ENCODE data around the gene HMG20A. TPM values are rescaled to one million over a fixed set of nuclear protein-coding genes. Genes with fewer than 3 reads are reported as not detected.

Gene HMG20A
- polyA plus RNA-seq, 3 donors from 2014 or later: 26.8 to 56.2 (median 53.1) TPM

DNA sequence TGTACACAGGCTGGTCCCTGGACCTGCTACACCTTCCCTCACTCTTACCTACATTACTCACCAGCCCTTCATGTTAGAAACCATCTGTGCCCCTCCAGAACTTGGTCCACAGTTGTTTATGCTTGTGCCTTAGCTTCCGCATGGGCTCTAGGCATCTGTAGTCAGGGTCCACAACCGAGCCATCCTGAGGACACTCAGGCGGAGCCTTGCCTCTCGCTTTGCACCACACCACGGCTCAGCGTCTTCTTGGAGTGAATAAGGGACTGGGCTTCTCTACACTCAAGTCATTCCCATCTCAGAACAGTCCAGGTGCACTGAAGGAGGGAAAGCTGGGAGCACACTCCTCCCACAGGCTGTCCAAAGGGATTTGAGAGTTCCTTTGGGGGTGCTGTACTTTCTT, 97.8 kb downstream of the HMG20A start:
- Mint-ChIP-seq H3K4me3 (no peak overlapping the region), H3K36me3 (peaks cover 0 to 5% (median 0%) of the 10 kb centered on the region in 3 donors), H3K4me1 (no peaks in the 10 kb centered on the region), H3K27me3 (ENCODE audit: low read depth in 3 of 3) (no peaks in the 10 kb centered on the region), H3K9me3 (no peaks in the 10 kb centered on the region), H3K27ac (no peak overlapping the region)
- DNase-seq: no peak

DNA sequence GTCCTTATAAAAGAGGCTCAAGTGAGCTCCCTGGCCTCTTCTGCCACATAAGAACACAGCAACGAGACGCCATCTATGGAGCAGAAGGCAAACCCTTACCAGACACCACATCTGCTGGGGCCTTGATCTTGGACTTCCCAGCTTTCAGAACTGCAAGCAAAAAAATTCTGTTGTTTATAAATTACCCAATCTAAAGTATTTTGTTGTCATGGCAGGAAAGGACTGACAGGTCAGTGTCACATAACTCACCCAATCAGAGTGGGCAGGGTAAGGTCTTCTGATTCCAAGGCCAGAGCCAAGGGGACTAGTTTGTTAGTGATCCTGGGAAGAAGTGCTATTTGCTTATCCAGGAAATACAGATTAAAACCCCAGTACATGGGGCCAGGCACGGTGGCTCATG, 98.9 kb downstream of the HMG20A start:
- no peak for DNase-seq
- no peaks in the 10 kb centered on the region for H3K9me3 Mint-ChIP-seq
- no peaks in the 10 kb centered on the region for H3K4me1 Mint-ChIP-seq
- H3K27me3 Mint-ChIP-seq (ENCODE audit: low read depth in 3 of 3): no peaks in the 10 kb centered on the region
- no peak overlapping the region for H3K27ac Mint-ChIP-seq
- H3K36me3 Mint-ChIP-seq: peaks cover 0 to 5% (median 0%) of the 10 kb centered on the region in 3 donors
- H3K4me3 Mint-ChIP-seq: no peak overlapping the region

DNA sequence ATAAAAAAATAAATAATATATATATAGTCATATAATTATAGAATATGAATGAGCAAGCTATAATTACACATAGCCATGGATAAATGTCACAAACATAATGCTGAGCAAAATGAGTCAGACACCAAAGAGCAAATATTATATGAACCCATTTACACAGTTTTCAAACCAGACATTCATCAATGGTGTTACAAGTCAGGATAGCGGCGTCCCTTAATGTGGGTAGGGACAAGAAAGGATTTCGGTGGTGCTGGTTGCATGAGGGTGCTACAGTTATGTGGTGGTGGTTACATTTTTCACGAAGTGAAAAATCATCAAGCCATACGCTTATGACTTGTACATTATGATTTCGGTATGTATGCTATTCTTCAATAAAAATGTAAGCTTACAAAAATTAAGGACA, 100.5 kb downstream of the HMG20A start:
- no peak overlapping the region for H3K4me3 Mint-ChIP-seq
- H3K36me3 Mint-ChIP-seq: peaks cover 0 to 5% (median 0%) of the 10 kb centered on the region in 3 donors
- DNase-seq: no peak
- no peaks in the 10 kb centered on the region for H3K27me3 Mint-ChIP-seq (ENCODE audit: low read depth in 3 of 3)
- no peaks in the 10 kb centered on the region for H3K9me3 Mint-ChIP-seq
- H3K27ac Mint-ChIP-seq: no peak overlapping the region
- no peaks in the 10 kb centered on the region for H3K4me1 Mint-ChIP-seq

DNA sequence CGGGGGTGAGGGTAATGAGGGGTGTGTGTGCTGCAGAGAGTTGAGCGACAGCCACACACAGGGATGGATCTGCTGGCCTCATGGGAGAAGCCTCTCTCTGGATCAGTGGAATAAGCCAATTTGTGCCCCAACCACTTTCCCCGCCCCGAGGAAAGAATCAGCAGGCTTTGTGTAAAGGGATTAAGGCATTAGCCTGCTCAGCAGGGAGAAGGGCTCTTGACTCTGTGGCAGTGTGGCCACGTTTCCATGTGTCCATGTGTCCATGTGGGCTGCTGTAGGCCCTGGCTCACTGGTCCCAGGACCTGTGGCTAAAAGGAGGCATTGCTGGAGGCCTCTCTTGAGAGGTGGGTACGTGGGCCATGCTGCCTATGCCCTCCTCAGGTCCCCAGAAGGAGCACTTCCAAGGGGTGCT, 104.7 kb downstream of the HMG20A start:
- no peak for DNase-seq
- Mint-ChIP-seq H3K36me3 (no peaks in the 10 kb centered on the region), H3K4me3 (no peak overlapping the region), H3K27me3 (ENCODE audit: low read depth in 3 of 3) (no peaks in the 10 kb centered on the region), H3K27ac (no peak overlapping the region), H3K4me1 (no peaks in the 10 kb centered on the region), H3K9me3 (no peaks in the 10 kb centered on the region)

DNA sequence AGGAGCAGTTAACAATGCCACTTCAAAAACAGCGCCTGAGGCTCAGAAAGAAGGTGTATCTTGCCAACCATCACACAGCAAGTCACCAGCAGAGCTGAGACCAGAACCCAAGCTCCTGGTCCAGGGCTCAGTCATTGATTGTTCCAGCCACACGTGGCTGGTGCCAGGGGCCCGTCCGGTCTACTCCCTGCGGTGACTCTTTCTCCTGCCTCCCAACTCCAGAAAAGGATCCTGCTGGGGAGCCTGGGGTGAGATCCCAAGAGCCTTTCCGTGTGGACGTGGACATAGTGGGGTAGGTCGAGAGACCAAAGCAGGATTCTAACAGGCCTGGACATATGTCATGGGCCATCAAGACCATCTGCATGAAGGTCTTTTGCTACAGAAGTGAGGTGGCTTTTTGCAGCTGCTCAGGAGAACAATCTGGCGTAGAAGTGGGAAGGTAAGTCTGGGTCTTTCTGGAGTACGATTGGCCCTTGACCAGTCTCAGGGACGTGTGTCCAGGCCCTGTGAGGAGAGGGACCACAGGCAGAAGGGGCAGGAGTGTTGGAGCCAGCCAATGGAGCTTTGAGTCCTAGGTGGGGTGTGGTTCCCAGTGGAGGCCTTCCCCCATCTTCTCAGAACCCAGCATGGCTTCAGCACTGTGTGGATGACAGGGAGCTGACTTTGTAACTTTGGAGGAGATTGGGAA, 105.4 kb downstream of the HMG20A start:
- no peaks in the 10 kb centered on the region for H3K9me3 Mint-ChIP-seq
- DNase-seq: no peak
- H3K36me3 Mint-ChIP-seq: no peaks in the 10 kb centered on the region
- peak overlapping the region in 2 of 6 donors; percentile 68 to 71 for H3K27ac Mint-ChIP-seq
- no peaks in the 10 kb centered on the region for H3K4me1 Mint-ChIP-seq
- no peaks in the 10 kb centered on the region for H3K27me3 Mint-ChIP-seq (ENCODE audit: low read depth in 3 of 3)
- no peak overlapping the region for H3K4me3 Mint-ChIP-seq

DNA sequence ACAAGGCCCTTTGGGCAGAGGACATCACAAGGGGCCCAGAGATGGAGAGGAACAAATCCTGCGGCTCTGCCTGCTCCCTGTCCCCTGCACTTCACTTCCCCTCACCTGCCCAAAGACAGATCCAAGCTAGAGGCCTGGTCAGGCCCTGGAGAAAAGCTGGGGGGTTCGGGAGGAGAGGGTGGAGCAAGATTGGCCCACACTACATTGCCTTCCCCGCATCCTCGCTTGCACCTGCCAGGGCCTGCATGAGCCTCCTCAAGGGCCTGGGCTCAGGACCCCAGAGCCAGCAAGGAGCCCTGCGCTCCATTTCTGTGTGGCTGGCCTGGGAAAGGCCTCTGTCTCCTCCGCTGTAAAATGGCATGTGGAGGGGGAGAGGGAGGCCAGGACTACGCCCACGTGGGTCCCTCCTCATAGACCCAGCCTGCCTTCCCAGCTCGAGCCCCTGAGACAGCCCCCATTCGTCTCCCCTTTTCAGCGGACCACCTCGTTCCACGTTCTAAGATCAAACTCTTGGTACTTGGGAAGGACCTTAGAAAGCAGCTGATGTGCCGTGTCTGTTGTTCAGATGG, 106.0 kb downstream of the HMG20A start:
- peak overlapping the region in 2 of 6 donors; percentile 68 to 71 for H3K27ac Mint-ChIP-seq
- H3K4me1 Mint-ChIP-seq: no peaks in the 10 kb centered on the region
- no peaks in the 10 kb centered on the region for H3K9me3 Mint-ChIP-seq
- H3K36me3 Mint-ChIP-seq: no peaks in the 10 kb centered on the region
- no peak overlapping the region for H3K4me3 Mint-ChIP-seq
- peaks cover 0 to 1% (median 0%) of the 10 kb centered on the region in 3 donors for H3K27me3 Mint-ChIP-seq (ENCODE audit: low read depth in 3 of 3)
- DNase-seq: no peak

DNA sequence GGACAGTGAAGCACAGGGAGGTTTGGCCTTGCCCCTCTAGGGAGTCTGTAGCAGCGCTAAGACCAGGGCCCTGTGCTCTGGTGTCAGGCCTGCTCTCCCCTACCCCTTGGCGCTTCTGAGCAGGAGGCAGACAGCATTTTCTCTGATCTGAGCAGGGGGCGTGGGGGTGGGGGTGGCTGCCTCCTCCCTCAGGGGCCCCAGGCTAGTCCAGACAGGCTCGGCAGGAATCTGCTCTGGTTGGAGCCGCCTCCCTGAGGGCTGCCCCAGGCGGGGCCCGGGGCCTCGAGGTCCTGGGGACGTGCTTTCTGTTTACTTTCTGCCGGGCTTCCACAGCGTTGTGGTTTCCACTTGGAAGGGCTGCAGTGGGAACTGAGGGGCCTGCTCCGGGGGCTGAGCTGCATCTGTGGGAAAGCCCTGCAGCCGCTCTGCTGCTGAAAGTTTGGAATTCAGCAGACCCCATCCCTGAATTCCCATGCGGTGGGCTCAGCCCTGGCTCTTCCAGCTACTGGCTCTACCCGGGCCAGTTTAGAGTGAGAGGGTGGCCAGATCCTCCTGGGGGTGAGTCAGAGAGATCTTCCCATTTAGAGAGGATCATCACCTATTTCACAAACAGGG, 106.6 kb downstream of the HMG20A start:
- H3K36me3 Mint-ChIP-seq: no peaks in the 10 kb centered on the region
- H3K4me3 Mint-ChIP-seq: no peak overlapping the region
- no peak overlapping the region for H3K27ac Mint-ChIP-seq
- peaks cover 0 to 4% (median 1%) of the 10 kb centered on the region in 3 donors for H3K27me3 Mint-ChIP-seq (ENCODE audit: low read depth in 3 of 3)
- no peaks in the 10 kb centered on the region for H3K9me3 Mint-ChIP-seq
- H3K4me1 Mint-ChIP-seq: no peaks in the 10 kb centered on the region
- no peak for DNase-seq

DNA sequence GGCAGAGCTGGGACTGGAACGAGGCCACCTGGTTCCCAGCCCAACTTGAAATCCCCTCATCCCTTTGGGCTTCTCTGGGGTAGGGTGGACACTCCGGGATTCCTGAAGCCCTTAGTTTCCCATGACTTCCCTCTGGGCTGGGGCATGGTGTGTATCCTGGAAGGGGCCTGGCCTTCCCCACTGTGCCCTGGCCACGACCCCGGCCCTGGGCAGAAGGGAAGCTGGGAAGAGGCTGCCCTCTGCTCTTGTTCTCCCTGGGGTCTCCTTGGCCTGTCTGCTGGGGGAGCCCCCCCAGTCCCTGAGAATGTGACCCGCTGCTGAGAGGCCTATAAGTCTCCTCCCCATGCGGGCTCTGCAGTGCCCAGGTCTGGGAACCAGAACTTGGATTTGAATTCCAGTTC, 107.1 kb downstream of the HMG20A start:
- no peak for DNase-seq
- H3K4me3 Mint-ChIP-seq: no peak overlapping the region
- H3K27me3 Mint-ChIP-seq (ENCODE audit: low read depth in 3 of 3): peaks cover 0 to 4% (median 1%) of the 10 kb centered on the region in 3 donors
- H3K9me3 Mint-ChIP-seq: no peaks in the 10 kb centered on the region
- no peak overlapping the region for H3K27ac Mint-ChIP-seq
- H3K4me1 Mint-ChIP-seq: no peaks in the 10 kb centered on the region
- H3K36me3 Mint-ChIP-seq: no peaks in the 10 kb centered on the region

DNA sequence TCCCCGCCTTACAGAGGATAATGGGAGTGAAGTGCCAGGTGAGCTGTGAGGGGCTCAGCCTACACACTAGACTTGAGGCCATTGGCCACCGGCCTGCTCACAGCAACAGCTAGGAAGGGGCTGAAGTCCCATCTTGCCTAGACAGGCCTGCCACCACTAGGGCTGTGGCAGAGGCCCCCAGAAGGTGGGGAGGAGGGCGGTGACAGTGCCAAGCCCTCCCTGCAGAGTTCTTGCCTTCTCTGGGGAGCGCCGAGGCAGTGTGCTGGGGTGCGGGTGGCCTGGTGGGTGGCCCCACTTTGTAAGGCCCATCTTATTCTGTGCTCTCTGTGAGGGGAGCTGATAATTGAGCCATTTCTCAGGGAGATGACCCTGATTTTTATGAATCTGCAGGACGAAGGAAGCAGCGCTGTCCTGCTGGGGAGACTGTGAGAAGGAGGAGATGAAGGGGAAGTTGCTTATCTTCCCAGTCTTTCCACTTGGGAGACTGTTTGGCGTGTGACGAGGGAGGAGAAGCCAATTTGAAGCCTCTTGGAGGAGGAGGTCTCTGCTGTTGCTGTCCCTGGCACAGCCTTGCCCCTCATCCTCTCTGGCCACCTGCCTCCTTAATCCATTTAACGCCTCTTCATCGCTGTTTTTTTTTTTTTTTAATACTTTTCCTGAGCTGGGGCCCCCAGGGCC, 107.7 kb downstream of the HMG20A start:
- no peak overlapping the region for H3K27ac Mint-ChIP-seq
- no peak overlapping the region for H3K4me3 Mint-ChIP-seq
- no peaks in the 10 kb centered on the region for H3K9me3 Mint-ChIP-seq
- H3K27me3 Mint-ChIP-seq (ENCODE audit: low read depth in 3 of 3): peaks cover 0 to 4% (median 1%) of the 10 kb centered on the region in 3 donors
- no peak for DNase-seq
- H3K36me3 Mint-ChIP-seq: no peaks in the 10 kb centered on the region
- H3K4me1 Mint-ChIP-seq: no peaks in the 10 kb centered on the region

DNA sequence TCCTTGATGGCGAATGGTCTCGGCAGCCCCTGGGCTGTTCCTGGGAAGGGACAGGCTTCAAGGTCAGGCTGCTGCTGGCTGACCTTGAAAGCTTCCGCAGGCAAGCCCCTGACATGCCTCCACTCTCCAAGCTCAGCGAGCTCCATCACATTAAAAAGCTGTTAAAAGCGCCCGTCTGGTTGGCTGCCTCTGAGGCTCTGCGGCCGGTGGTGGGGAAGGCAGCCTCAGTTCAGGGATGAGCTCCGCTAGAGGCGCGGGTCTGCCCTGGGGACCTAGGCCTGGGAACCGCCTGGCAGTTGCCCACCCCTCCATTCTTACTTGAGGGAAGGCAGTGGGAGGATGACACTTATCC, 108.3 kb downstream of the HMG20A start:
- peaks cover 0 to 4% (median 1%) of the 10 kb centered on the region in 3 donors for H3K27me3 Mint-ChIP-seq (ENCODE audit: low read depth in 3 of 3)
- H3K27ac Mint-ChIP-seq: no peak overlapping the region
- H3K9me3 Mint-ChIP-seq: no peaks in the 10 kb centered on the region
- H3K4me3 Mint-ChIP-seq: no peak overlapping the region
- H3K4me1 Mint-ChIP-seq: no peaks in the 10 kb centered on the region
- H3K36me3 Mint-ChIP-seq: no peaks in the 10 kb centered on the region
- no peak for DNase-seq

DNA sequence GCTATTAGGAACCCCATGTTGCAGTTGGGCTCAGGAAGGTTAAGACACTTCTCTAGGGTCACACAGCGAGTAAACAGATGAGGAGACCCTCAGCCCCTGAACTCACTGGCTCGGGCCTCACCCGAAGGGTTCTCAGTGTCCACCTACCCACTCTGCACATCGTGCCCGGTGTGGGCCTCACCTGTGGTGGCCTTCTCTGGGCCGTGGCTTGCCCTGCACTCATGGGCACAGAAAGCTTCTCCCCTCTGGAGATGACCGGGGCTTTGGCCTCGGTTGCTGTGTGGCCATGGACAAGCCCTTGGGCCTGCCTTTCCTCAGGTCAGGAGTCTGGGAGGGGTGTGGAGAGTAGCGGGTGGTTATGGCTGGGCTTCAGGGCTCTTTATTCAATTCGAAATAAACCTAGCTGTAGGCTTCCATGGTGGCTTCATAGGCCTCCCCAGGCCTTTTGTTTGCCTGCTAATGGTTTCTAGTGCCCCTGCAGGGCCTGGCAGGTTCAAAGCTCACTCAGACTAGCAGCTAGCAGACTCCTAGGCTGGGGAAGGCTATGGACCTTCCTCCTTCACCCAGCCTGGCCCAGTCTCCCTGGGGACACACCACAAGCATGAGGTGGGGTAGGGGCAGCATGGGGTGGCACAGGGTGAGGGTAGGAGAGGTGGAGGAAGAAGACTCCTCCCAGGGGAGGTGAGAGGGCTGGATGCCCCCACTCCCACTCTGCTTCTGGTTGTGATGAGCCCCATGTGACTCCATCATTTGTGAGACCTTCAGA, 108.9 kb downstream of the HMG20A start:
- Mint-ChIP-seq H3K4me3 (no peak overlapping the region), H3K9me3 (no peaks in the 10 kb centered on the region), H3K27ac (no peak overlapping the region), H3K36me3 (no peaks in the 10 kb centered on the region), H3K4me1 (no peaks in the 10 kb centered on the region), H3K27me3 (ENCODE audit: low read depth in 3 of 3) (peaks cover 0 to 9% (median 1%) of the 10 kb centered on the region in 3 donors)
- no peak for DNase-seq

DNA sequence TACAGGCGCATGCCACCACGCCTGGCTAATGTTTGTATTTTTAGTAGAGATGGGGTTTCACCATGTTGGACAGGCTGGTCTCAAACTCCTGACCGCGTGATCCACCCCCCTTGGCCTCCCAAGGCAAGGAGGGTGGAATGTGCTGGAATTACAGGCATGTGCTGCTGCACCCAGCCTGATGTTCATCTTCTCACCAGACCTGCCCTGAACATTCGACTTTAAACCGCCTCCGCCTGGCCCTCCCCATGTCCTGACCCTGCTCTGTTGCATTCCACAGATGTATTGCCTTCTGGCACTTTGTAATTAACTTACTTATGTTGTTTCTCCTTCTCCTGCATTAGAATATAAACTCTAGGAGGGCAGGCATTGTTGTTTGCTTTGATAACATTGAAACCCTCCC, 109.9 kb downstream of the HMG20A start:
- H3K27me3 Mint-ChIP-seq (ENCODE audit: low read depth in 3 of 3): peaks cover 0 to 9% (median 1%) of the 10 kb centered on the region in 3 donors
- H3K4me1 Mint-ChIP-seq: no peaks in the 10 kb centered on the region
- H3K9me3 Mint-ChIP-seq: no peaks in the 10 kb centered on the region
- no peak overlapping the region for H3K4me3 Mint-ChIP-seq
- H3K27ac Mint-ChIP-seq: no peak overlapping the region
- no peak for DNase-seq
- no peaks in the 10 kb centered on the region for H3K36me3 Mint-ChIP-seq

DNA sequence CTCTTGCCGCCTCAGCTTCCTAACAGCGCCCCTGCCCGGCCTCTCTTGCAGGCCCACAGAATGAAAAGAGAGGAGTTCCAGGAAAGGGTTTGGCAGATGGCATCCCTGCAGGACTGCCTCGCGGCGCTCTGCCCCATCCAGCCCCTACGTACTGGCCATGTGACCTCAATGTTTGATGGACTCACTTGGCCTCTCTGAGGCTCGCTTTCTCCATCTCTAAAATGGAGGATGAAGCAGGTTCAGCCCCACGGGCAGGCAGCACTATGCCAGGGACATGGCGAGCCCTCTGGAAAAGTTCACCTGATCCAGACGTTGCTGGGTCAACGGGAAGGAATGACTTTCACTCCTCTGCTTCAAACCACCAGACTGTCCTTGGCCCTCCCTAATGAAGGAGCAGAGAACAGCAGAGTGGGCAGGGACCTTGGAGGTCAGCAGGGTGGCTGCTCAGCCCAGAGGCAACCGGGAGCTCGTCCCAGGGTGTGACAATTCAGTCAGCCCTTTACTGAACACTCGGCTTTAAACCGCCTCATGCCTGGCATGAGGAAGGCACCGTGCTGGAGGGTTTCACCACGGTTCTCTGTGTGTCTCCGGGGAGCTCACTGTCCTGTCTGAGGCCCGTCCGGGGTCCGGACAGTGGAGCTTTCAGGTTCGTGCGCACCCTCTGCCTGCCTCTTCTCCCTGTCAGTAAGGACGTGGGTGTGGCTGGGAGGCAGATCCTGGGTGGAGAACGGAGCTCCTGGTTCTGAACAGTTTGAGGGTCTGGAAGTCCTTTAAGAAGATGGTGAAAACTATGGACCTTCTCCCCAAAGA, 110.7 kb downstream of the HMG20A start:
- H3K4me3 Mint-ChIP-seq: no peak overlapping the region
- H3K27ac Mint-ChIP-seq: no peak overlapping the region
- H3K27me3 Mint-ChIP-seq (ENCODE audit: low read depth in 3 of 3): peaks cover 0 to 9% (median 1%) of the 10 kb centered on the region in 3 donors
- H3K9me3 Mint-ChIP-seq: no peaks in the 10 kb centered on the region
- no peaks in the 10 kb centered on the region for H3K36me3 Mint-ChIP-seq
- no peaks in the 10 kb centered on the region for H3K4me1 Mint-ChIP-seq
- no peak for DNase-seq
